ENCODE measurements around the gene MDFIC. TPM values are rescaled to one million over a fixed set of nuclear protein-coding genes. Genes with fewer than 3 reads are reported as not detected.

MDFIC gene
- total and polyA plus RNA-seq, 2 experiments from 2014 or later = 3.0 to 5.2 TPM

DNA sequence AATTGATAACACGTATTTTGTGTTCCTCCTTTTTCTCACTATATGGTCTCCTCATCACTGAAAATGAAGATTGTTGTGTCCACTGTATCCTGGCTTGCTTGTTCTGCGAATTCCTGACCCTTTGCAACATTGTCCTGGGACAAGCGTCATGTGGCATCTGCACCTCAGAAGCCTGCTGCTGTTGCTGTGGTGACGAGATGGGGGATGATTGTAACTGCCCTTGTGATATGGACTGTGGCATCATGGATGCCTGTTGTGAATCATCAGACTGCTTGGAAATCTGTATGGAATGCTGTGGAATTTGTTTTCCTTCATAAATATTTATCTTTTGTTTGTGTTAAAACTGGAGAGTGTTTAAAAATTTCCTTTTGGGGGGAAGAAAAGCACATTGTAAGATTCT, 93.7 kb downstream of the MDFIC start (continued):
- TF ChIP-seq, protein P1, sequence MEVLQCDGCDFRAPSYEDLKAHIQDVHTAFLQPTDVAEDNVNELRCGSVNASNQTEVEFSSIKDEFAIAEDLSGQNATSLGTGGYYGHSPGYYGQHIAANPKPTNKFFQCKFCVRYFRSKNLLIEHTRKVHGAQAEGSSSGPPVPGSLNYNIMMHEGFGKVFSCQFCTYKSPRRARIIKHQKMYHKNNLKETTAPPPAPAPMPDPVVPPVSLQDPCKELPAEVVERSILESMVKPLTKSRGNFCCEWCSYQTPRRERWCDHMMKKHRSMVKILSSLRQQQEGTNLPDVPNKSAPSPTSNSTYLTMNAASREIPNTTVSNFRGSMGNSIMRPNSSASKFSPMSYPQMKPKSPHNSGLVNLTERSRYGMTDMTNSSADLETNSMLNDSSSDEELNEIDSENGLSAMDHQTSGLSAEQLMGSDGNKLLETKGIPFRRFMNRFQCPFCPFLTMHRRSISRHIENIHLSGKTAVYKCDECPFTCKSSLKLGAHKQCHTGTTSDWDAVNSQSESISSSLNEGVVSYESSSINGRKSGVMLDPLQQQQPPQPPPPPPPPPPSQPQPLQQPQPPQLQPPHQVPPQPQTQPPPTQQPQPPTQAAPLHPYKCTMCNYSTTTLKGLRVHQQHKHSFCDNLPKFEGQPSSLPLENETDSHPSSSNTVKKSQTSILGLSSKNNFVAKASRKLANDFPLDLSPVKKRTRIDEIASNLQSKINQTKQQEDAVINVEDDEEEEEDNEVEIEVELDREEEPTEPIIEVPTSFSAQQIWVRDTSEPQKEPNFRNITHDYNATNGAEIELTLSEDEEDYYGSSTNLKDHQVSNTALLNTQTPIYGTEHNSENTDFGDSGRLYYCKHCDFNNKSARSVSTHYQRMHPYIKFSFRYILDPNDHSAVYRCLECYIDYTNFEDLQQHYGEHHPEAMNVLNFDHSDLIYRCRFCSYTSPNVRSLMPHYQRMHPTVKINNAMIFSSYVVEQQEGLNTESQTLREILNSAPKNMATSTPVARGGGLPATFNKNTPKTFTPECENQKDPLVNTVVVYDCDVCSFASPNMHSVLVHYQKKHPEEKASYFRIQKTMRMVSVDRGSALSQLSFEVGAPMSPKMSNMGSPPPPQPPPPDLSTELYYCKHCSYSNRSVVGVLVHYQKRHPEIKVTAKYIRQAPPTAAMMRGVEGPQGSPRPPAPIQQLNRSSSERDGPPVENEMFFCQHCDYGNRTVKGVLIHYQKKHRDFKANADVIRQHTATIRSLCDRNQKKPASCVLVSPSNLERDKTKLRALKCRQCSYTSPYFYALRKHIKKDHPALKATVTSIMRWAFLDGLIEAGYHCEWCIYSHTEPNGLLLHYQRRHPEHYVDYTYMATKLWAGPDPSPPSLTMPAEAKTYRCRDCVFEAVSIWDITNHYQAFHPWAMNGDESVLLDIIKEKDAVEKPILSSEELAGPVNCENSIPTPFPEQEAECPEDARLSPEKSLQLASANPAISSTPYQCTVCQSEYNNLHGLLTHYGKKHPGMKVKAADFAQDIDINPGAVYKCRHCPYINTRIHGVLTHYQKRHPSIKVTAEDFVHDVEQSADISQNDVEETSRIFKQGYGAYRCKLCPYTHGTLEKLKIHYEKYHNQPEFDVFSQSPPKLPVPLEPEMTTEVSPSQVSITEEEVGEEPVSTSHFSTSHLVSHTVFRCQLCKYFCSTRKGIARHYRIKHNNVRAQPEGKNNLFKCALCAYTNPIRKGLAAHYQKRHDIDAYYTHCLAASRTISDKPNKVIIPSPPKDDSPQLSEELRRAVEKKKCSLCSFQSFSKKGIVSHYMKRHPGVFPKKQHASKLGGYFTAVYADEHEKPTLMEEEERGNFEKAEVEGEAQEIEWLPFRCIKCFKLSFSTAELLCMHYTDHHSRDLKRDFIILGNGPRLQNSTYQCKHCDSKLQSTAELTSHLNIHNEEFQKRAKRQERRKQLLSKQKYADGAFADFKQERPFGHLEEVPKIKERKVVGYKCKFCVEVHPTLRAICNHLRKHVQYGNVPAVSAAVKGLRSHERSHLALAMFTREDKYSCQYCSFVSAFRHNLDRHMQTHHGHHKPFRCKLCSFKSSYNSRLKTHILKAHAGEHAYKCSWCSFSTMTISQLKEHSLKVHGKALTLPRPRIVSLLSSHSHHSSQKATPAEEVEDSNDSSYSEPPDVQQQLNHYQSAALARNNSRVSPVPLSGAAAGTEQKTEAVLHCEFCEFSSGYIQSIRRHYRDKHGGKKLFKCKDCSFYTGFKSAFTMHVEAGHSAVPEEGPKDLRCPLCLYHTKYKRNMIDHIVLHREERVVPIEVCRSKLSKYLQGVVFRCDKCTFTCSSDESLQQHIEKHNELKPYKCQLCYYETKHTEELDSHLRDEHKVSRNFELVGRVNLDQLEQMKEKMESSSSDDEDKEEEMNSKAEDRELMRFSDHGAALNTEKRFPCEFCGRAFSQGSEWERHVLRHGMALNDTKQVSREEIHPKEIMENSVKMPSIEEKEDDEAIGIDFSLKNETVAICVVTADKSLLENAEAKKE (CRISPR knock-in tag; IDR thresholded peaks at IDR 0.05) = no peak
- TF ChIP-seq, protein P2, sequence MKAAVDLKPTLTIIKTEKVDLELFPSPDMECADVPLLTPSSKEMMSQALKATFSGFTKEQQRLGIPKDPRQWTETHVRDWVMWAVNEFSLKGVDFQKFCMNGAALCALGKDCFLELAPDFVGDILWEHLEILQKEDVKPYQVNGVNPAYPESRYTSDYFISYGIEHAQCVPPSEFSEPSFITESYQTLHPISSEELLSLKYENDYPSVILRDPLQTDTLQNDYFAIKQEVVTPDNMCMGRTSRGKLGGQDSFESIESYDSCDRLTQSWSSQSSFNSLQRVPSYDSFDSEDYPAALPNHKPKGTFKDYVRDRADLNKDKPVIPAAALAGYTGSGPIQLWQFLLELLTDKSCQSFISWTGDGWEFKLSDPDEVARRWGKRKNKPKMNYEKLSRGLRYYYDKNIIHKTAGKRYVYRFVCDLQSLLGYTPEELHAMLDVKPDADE (IDR thresholded peaks at IDR 0.05) = no peak
- no peak for TF ChIP-seq STAT1 (IDR thresholded peaks at IDR 0.05; ENCODE audit: unreplicated experiment)
- TF ChIP-seq EZH2 (IDR thresholded peaks at IDR 0.05; ENCODE audit: low read depth, unreplicated experiment) = no peak
- TF ChIP-seq JUNB (IDR thresholded peaks at IDR 0.05; ENCODE audit: unreplicated experiment) = no peak
- TF ChIP-seq ZNF114 (CRISPR knock-in tag; IDR thresholded peaks at IDR 0.05) = no peak
- no peak for TF ChIP-seq POLR2AphosphoS5 (IDR thresholded peaks at IDR 0.05; ENCODE audit: low read depth)
- TF ChIP-seq NANOG (IDR thresholded peaks at IDR 0.05; ENCODE audit: borderline replicate concordance) = no peak

DNA sequence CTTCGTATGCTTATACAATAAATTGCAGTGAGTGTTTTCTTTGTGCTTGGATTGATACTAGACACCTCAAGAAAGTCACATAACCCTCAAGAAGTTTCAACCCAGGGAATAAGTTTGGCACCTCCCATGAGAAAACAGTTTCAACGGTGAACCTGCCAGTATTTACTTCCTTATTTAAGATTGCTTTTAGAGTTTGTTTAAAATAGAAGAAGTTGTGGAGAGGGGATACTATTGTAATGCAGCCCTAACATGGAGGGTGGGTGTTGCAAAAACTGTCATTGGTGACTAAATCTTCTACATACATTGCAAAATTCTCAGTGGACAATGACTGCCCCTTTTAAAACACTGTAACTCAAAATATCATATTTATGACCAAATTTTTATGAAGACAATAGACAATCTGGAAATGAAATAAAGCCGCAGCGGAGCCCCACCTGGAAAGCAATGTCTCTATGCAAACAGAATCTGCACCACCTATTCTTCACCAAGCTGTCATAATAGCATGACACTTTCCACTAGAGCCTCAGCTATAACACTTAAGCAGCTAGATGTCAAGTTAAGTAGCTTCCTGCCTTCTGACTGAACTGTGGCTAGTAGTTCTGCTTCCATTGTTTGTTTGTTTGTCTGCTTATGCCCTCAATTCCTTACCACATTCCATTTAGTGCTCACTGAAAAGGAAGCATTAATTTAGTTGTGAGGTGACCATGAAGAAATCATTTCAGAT, 98.2 kb downstream of the MDFIC start:
- Histone ChIP-seq H3K4me1 (ENCODE audit: insufficient read depth) (no peaks in the 10 kb centered on the region; the same call in 1 of the 2 replicates), H3K27me3 (ENCODE audit: insufficient read depth) (no peaks in the 10 kb centered on the region), H2AFZ (no peak overlapping the region), H3K79me2 (replicated peaks; ENCODE audit: insufficient read depth) (no peaks in the 10 kb centered on the region), H3K9me2 (ENCODE audit: insufficient read depth) (no peaks in the 10 kb centered on the region), H3K4me3 (no peak overlapping the region), H3K4me2 (no peak overlapping the region), H3F3A (replicated peaks; ENCODE audit: low read depth) (no peaks in the 10 kb centered on the region), H4K20me1 (replicated peaks; ENCODE audit: insufficient read depth) (no peaks in the 10 kb centered on the region), H3K27ac (ENCODE audit: low read depth) (no peak overlapping the region), H3K36me3 (ENCODE audit: insufficient read depth) (no peaks in the 10 kb centered on the region)
- ATAC-seq (no peak), DNase-seq (ENCODE audit: low spot score) (no peak)
- no peaks in the 10 kb centered on the region; the same call in 2 of the 3 replicates for H3K36me3 Mint-ChIP-seq (ENCODE audit: low read depth)
- no peak overlapping the region for H3K4me3 Mint-ChIP-seq
- H3K9me3 Mint-ChIP-seq = no peaks in the 10 kb centered on the region; the same call in 2 of the 3 replicates
- peaks cover 2% of the 10 kb centered on the region for H3K27me3 Mint-ChIP-seq (ENCODE audit: insufficient read depth, low read depth, poor library complexity)
- H3K4me1 Mint-ChIP-seq = 0 out of 3 replicates have a peak, but pooled peaks cover 4% of the 10 kb centered on the region
- no peak overlapping the region for H3K27ac Mint-ChIP-seq
- TF ChIP-seq STAT1 (IDR thresholded peaks at IDR 0.05; ENCODE audit: unreplicated experiment) = no peak
- TF ChIP-seq NANOG (IDR thresholded peaks at IDR 0.05; ENCODE audit: borderline replicate concordance) = no peak
- TF ChIP-seq POLR2AphosphoS5 (IDR thresholded peaks at IDR 0.05; ENCODE audit: low read depth) = no peak
- TF ChIP-seq CREB1 (CRISPR knock-in tag; IDR thresholded peaks at IDR 0.05; ENCODE audit: low read depth) = no peak
- no peak for TF ChIP-seq EZH2 (IDR thresholded peaks at IDR 0.05; ENCODE audit: low read depth, unreplicated experiment)
- TF ChIP-seq, protein P3, sequence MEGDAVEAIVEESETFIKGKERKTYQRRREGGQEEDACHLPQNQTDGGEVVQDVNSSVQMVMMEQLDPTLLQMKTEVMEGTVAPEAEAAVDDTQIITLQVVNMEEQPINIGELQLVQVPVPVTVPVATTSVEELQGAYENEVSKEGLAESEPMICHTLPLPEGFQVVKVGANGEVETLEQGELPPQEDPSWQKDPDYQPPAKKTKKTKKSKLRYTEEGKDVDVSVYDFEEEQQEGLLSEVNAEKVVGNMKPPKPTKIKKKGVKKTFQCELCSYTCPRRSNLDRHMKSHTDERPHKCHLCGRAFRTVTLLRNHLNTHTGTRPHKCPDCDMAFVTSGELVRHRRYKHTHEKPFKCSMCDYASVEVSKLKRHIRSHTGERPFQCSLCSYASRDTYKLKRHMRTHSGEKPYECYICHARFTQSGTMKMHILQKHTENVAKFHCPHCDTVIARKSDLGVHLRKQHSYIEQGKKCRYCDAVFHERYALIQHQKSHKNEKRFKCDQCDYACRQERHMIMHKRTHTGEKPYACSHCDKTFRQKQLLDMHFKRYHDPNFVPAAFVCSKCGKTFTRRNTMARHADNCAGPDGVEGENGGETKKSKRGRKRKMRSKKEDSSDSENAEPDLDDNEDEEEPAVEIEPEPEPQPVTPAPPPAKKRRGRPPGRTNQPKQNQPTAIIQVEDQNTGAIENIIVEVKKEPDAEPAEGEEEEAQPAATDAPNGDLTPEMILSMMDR (conservative IDR thresholded peaks at IDR 0.05; ENCODE audit: low read depth in 2 of 2) = no peak
- TF ChIP-seq, protein P2 (IDR thresholded peaks at IDR 0.05) = no peak
